HG02870 (cell line): ENCODE measurements around the gene KRT7.
"Not testable (repeated sequence)": the region's sequence is repeated elsewhere in the genome, so short reads cannot be mapped to it uniquely, and the experiment has no call there.

Experiments used
- ATAC-seq: cut with Tn5 transposase; IDR thresholded peaks from one replicate; pipeline ENCODE4 v1.9.1; 2021; ENCODE audit warnings: mild to moderate bottlenecking, moderate library complexity; ENCODE audit not compliant: unreplicated experiment

KRT7 gene

DNA sequence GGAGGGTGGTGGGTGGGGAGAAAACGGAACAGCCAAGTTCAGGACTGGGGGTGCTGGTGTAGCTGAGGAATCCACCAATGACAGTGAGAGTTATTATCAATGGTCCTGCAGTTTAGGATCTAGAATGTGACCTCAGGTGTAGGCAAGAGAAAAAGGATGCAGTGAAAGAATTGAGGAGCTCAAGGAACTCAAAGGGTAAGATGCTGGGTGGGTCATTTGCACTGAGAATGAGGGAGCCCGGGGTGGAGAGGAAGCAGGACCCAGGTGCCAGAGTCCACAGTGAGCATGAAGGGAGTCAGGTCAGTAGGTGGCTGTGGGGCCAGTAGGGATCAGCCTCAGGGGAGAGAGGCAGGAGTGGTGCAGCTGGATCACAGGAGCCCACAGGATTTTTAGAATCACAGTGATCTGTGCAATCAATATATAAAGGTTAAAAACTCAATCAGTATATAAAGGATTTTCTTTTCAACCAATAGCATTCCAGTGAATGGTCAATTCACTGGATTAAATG lies 3.2 kb upstream of the KRT7 start:
- ATAC-seq, result no peak

DNA sequence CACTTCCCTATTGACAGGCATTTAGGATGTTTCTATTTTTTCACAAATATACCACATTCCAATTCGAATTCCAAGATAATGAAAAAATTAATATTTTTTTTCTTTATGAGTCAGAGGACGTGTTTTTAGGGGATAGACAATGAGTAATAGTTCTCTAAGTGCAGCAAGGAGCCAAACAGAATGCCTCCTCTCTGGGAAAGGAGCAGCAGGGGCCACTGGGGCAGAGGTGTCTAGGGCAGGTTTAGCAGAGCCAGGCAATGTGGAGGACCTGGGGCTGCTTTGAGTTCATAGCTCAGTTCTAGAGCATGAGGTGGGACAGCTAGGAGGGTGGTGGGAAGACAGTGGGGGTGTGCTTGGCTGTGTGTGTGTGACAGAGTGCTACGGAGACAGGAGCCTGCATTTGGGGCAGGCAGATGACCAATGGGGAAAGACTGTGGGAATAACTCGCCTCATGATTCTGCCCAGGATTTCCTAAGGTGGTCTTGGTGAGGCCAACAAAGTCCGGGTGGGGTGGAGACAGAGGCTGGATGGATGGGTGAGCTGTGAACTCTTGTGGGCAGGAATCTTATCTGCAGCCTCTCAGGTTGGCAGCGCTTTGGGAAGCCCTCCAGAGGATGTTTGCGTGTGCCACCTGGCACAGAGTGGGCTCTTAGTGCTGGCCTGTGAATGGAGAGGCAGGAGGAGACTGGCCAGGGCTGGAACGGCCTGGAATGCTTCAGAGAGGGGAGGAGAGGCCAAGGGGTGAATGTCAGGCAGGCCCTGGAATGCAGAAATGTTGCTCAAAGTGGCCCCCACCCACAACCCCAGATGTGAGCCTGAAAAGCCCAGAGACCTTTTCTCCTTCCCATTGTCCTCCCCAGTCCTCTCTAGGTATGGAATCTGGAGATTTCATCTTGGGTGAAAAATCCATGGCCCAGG lies 2.4 kb upstream of the KRT7 start:
- ATAC-seq, result no peak

DNA sequence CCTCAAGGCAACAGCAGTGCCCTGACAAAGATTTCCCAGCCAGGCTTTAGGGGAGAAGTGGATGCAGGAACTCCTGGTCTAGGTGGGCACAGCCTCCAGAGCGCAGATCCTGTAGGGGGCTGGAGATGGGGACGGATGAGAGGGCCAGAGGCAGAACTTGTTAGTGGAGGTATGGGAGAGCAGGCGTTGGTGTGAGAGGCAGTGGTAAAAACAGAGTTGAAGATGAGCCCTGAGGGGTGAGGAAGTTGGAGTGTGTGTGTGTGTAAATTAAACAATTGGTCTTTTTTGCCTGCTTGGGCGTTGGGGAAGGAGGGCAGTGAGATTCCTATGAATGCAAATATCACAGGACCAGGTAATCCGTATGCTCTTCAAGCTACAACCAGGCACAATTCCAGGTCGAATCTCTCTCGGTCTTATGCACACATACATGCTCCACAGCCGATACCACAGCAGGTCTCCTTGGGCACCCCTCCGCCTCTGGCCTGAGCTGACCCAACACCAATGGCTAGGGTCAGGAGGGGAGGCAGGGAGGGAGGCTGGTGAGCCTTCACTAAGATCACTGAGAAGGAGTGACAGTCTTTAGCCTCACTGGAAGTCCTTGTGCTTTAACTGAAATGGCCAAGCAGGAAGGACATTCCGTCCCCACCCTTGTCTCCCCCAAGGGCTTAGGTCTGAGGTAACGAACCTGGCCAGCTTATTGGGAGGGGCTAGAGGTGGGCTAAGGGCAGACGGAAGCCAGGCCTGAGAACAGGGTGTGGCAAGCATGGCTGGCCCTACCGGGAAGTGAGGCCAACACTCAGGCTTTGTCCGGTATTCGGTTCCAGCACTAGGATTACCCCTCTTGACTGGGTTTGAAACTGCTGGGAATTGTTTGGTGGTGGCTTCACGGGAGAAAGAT lies 1.5 kb upstream of the KRT7 start:
- no peak for ATAC-seq

DNA sequence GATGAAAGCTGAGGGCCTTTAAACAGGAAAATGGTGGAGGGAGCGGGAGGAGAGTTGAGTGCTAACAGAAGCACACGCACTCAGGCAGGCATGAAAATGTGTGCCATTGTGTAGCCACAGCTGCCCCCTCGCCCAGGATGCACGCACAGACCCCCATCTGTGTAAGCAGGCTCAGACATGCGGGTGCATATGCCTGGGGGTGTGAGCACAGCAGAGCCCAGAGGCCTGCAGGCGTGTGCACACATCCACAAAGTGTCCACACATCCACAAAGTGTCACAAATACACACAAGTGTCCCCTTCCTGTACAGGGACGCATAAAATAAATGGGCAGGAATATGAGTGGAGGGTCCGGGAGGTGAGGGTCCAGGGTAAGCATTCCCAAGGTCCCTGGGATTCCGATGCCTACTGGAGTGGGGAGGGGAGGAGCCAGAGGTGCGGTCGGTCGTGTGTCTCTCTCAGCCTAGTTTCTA lies 805 bp upstream of the KRT7 start:
- ATAC-seq, result no peak

DNA sequence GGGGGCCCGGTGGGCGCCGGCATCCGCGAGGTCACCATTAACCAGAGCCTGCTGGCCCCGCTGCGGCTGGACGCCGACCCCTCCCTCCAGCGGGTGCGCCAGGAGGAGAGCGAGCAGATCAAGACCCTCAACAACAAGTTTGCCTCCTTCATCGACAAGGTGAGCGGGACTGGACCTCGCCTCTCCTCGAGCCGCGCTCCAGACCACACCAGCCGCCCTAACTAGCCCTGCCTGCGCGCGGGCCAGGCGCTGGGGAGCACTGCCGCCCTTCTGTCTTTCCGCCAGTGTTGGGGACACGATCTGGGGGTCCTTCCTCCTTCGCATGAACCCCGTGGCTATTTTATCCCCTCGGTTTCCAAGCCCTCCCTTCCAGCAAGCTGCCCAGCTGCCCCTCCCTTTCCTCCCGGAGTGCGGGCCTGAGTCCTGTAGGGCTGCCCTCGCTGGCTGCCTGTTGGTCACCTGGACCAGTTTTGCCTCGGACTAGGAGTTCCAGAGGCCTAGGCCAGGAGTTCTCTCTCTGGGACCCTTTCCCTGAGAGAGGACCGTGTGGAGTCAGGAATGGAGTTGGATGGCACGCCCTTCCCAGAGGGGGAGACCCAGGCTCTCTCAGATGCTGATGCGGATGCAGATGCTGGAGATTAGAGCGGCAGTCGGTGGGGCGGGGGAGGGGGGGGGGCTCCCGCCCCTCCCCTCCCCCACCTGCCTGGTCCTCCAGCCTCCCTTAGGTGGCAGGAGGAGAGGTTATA lies 592 bp downstream of the KRT7 start:
- no peak for ATAC-seq

DNA sequence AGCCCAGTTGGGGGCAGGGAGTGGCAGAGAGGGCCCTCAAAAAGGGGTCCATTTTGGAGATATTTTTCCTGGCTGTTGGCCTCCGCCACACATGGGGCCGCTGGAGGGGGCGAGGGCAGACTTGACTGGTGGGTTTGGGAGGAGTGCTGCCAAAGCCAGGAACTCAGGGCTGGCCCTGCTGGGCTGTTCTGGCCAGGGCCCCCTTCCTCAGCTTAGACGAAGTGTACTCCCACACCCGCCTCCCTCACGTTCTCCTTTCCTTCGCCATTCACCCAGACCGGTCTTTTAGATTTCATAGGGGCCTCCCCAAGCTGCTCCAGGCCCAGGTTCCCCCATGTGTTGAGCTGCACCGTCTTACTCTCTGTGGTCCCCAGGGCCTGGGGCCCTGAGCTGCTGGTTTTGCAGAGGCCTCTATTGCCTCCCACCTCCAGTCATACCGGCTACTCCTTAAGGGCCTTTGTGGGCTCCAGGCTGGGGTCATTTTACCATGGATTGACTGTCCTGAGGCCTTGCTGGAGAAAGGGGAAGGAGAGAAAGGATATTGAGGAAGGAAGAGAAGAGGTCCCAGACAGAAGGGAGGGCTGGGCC lies 1.3 kb downstream of the KRT7 start:
- no peak for ATAC-seq

DNA sequence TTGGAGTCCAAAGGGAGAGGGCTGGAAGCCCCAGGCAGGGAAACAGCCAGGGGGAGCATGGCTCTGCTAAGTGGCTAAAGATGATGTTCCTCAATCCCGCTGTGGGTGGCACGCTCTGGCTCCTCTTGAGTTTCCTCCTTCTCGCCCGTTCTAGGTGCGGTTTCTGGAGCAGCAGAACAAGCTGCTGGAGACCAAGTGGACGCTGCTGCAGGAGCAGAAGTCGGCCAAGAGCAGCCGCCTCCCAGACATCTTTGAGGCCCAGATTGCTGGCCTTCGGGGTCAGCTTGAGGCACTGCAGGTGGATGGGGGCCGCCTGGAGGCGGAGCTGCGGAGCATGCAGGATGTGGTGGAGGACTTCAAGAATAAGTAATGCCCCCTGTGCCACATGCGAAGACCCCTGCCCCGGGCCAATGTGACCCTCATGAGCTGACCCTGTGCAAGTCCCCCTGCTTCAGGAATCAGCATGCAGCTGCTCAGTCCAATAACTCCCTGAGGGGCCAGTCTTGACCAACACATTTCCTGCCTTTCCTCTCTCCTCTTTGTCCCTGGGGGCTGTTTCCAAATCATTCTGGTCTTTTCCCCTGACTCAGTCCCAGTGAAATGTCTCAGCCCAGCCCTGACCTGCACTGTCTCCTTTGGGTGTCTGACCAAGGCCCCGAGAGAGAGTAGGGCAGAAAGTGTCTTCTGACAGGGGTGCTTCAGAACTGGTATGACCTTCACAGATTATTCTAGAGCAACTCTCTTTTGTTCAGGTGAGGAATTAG lies 2.1 kb downstream of the KRT7 start:
- no peak for ATAC-seq

DNA sequence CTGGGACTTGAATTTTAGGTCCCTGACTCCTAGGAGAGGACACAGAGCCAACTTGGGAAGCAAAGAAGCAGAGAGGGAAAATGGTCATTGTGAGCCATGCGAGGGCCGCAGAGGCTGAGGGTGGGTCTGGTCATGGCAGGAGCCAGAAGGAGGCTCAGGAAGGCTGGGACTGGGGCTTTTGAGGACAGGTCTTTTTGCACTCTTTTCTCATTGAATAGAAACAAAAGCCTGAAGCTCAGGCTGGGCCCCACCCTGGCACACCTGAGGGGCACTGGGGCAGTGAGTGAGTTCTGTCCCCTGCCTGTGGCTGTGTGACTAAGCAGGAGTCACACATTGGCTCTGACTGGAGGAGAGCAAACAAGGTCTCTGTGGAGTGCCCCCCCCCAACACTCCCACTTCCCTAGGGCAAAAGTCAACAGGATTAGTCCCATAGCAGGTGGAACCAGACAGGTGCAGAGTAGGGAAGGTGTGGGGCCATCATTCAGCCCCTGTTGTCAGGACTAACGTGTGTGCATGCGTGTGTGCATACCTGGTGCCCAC lies 2.8 kb downstream of the KRT7 start:
- no peak for ATAC-seq

DNA sequence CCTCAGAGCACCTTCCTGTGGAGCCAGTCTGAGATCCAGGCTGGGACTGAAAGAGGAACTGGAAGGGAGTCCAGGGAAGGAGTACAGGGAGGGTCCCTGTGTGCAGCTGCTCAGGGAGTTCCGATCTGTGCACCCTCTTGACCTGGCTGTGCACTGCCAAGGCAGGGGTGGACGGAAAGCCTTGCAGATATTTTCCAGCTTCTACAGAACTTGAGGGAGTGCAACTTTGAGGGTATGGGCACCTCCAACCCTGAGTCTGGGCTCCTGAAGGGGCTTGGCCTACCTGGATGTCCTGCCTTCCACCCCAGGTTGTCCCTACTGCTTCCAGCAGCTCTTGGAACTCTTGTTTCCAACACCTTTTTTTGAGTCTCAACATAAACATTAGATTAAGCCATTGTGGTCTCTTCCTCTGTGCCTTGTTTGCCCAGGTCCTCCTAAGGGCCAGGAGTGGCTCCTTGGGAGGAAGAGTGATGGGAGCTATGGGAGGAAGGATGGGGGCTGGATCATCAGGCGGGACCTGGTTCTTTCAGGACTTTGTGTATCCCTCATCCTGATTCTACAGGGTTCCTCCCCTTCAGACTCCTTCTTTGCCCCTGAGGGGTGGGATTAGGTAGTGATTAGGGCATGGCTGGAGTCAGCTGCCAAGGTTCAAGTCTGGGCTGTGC lies 3.5 kb downstream of the KRT7 start:
- ATAC-seq, result no peak

DNA sequence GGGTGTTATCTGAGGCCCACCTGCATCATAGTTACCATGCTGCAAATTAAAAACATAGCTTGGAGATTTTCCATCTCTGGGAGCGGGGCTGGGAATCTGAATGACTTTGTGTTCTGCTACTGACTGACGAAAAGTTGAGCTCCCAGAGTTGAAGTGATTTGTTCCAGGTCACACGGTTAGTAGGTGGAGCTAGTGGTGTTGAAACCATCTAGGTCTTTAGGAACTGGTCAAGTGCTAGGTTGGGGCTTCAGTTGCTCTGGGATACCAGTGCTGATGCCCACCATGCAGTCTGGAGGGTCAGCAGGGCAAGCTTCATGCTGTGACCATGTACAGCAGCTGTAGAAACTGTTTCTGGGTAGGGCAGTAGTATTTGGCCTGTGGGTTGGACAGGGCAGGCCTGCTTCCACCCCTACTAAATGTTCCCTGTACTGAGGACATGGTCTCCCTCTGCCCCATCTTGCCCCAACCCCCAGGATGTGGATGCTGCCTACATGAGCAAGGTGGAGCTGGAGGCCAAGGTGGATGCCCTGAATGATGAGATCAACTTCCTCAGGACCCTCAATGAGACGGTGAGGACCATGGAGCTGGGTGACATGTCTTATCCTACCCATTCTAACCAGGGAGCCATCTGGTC lies 5.3 kb downstream of the KRT7 start:
- no peak for ATAC-seq

DNA sequence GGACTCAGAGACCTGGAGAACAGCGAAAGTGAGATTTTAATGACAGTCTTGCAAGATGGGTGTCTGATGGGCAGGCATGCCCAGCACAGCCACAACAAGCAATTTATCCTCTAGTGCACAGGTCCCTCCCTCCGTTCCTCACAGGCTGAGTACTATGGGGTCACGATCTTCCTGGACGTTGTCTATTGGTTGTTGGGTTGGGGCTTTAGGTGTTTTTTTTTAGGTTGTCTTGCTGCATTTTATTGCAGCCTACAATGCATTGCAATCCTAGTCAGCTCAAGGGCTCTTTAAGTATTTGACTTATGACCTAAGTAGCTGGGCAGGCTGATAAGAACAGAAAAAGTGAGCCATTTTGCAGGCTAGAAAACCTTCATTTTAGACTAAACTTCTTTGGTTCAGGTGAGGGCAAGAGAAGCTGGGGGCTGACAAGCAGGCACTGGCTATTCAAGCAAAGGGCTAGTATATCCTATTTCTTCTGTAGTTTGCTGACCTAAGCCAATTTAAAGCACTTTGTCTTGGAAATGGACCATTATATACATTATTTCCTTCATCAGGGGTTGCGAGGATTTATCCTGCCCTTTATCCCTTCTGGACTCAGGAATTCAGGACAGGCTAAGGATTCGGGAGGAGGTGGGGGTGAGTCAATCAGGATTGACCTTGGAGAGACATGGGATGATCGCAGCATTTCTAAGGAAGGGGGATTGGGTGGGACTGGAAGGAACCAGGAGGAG lies 6.0 kb downstream of the KRT7 start:
- no peak for ATAC-seq

DNA sequence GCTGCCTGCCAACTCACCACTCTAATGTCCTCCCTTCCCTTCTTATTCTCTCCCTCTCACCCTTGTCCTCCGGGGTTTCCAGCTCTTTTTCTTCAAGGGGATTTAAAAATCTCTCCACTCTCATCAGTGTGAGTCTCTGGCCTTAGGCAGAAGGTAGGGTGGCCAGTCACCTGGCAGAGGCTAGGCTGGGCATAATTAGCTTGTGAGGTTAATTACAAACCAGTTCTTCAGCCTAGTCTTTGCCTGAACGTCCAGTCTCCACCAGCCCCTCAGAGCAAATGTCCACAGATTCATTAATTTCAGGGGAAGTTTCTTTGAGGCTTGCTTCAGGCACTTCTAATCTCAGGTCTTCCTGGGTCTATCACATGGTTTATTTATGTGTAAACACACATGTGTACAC lies 6.7 kb downstream of the KRT7 start:
- no peak for ATAC-seq

DNA sequence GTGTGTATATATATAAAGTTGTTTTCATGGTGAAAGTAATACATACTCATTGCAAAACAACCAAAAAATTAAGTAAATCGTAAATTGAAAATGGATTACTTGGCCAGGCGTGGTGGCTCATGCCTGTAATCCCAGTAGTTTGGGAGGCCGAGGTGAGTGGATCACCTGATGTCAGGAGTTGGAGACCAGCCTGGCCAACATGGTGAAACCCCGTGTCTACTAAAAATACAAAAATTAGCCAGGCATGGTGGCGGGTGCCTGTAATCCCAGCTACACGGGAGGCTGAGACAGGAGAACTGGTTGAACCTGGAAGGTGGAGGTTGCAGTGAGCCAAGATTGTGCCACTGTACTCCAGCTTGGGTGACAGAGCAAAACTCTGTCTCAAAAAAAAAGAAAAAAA lies 7.2 kb downstream of the KRT7 start:
- ATAC-seq, result not testable (repeated sequence)

DNA sequence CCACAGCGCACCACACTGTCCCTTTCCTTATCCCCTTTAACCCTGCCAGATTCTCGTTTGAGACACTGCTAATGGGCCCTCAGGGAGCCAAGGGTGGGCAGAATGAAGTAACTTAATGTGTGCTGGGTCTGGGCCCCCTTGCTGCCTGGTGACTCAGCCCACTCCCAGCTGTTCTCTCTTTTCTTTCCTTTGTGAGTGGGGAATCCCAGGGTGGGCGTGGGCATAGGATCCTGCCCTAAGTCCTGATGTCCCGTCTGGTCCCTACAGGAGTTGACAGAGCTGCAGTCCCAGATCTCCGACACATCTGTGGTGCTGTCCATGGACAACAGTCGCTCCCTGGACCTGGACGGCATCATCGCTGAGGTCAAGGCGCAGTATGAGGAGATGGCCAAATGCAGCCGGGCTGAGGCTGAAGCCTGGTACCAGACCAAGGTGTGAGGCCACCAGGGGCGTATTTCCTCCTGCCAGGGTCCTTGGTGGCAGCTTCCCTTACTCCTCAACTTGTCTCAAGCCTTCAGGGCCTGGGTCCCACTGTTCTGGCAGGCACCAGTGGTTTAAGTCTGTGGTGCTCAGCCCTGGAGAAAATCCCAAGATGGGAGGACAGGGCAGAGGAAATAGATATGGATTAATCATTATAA lies 8.3 kb downstream of the KRT7 start:
- ATAC-seq, result no peak

DNA sequence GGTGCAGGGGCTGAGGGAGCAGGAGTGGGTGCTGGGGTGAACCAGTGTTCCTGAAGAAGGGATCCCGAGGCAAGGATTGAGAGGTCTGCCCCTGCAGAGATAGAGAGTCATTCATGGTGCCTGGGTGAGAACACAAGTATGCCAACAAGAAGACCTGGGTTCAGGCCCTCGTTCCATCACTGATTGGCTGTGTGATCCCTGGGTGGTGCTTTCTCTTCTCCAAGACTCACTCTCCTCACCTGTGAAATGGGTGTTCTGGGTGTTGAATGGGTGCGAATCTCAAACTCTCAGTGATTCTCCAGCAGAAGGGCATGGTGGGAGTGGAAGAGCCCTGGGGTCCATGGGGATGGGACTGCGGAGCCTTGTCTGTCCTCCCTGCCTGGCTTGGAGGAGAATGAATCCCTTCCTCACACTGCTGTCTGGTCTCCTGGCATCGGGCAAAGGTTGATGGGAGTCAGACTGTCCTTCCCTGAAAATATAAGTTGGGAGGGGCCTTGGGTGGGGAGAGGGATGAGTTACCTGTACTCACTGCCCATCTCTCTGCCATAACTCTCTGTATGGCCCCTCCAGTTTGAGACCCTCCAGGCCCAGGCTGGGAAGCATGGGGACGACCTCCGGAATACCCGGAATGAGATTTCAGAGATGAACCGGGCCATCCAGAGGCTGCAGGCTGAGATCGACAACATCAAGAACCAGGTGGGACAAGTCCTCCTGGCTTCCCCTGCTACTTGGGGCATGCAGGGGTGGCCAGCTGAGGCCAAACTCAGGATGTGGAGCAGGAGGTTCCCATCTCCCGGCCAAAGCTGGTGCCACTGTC lies 9.6 kb downstream of the KRT7 start:
- no peak for ATAC-seq

DNA sequence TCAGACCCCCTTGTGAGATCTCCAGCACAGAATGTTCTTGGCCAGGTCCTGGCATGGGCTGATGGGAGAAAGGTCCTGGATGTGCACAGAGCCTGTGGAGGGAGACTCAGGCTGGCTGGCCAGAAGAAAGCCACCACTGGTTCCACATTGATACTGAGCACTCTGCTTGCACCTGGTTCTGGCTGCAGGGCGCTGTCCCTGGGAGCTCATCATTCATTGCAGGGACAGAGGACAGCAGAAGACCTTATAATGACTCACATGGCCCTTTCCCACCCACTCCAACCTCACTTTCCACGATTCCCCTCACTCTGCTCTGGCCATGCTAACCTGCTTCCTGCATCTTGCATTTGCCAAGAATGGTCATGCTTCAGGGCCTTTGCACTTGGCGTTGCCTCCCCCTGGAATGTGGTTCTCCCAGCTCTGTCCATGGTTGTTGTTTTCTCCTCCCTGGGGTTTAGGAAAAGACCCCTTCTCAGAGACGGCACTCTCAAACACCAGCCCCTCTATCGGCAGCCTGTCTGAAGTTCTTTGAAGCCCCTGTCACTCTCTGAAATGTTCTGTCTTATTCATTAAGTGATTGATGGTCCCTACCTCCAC lies 10.3 kb downstream of the KRT7 start:
- ATAC-seq, result no peak
